K562 (cell line): Measurements from ENCODE around the gene IL12RB2. TPM values are rescaled to one million over a fixed set of nuclear protein-coding genes. Genes with fewer than 3 reads are reported as not detected.

ENCODE experiments used
- BDP1 ChIP-seq: IDR thresholded peaks from 3 replicates; pipeline ENCODE4 v1.6.1; 2011; ENCODE audit not compliant: insufficient read length, insufficient read depth
- FIP1L1 ChIP-seq: fragments of 200-400 bp; formaldehyde crosslinking; IDR thresholded peaks from 2 replicates; pipeline ENCODE4 v1.6.1; 2018; ENCODE audit warnings: mild to moderate bottlenecking, low read depth, low read length; ENCODE audit not compliant: poor library complexity, severe bottlenecking
- HLTF ChIP-seq: fragments of 450-650 bp; IDR thresholded peaks from 2 replicates; pipeline ENCODE4 v1.6.1; 2016
- MEF2A ChIP-seq: IDR thresholded peaks from 2 replicates; pipeline ENCODE4 v1.6.1; 2011; ENCODE audit warnings: low read depth, mild to moderate bottlenecking, low read length, moderate library complexity; ENCODE audit not compliant: control insufficient read depth
- RB1 ChIP-seq: fragments of 450-650 bp; IDR thresholded peaks from 2 replicates; pipeline ENCODE4 v1.6.1; 2017; ENCODE audit warnings: low read depth, mild to moderate bottlenecking
- ZNF224 ChIP-seq: sonication (generic); formaldehyde crosslinking; IDR thresholded peaks from 2 replicates; pipeline ENCODE4 v1.8.0; 2022; ENCODE audit warnings: mild to moderate bottlenecking, missing genetic modification reagents
- ZNF431 ChIP-seq: sonication (generic); formaldehyde crosslinking; IDR thresholded peaks from 2 replicates; pipeline ENCODE4 v1.8.0; 2022; ENCODE audit warnings: mild to moderate bottlenecking, missing genetic modification reagents
- polyA plus RNA-seq, 8 experiments: library from polyadenylated mRNA; depleted of rRNA in 4 of 8; stranded (reverse) in 5 of 8; unstranded in 3 of 8; fragments of >200 nt; fragmentation: Nextera tagmentation in 2 of 8; fragmentation: Illumina TruSeq in 1 of 8; extraction: Ambion mirVana in 2 of 8; extraction: Trizol in 1 of 8; gene quantifications; 2 replicates each; pipeline versions ENCODE4 v1.2.1 to v1.2.3, GENCODE V29; 2011 to 2014; ENCODE audit warnings: inconsistent platforms in 1 of 8, missing spikeins in 1 of 8
- total RNA-seq, 7 experiments: library from RNA; depleted of rRNA in 6 of 7; stranded (reverse); fragments of >200 nt in 6 of 7; fragmentation: Illumina TruSeq in 2 of 7; extraction: Trizol in 2 of 7; gene quantifications; 2 replicates each; pipeline versions ENCODE4 v1.2.1 to v1.2.3, GENCODE V29; 2011 to 2021; ENCODE audit warnings: low replicate concordance in 1 of 7
- TF ChIP-seq, protein P1 (sequence below): sonication (generic); formaldehyde crosslinking; IDR thresholded peaks from 2 replicates; pipeline ENCODE4 v1.8.1; 2023; ENCODE audit warnings: missing genetic modification reagents, mild to moderate bottlenecking, borderline replicate concordance
- TF ChIP-seq, protein P2 (sequence below): IDR thresholded peaks from 2 replicates; pipeline ENCODE4 v1.6.1; 2011; ENCODE audit warnings: borderline replicate concordance, low read depth, mild to moderate bottlenecking, moderate library complexity, low read length; ENCODE audit not compliant: insufficient read depth, poor library complexity, severe bottlenecking
- TF ChIP-seq, protein P3 (sequence below): fragments of 450-650 bp; formaldehyde crosslinking; IDR thresholded peaks from 2 replicates; pipeline ENCODE4 v1.4.0; 2020; ENCODE audit warnings: mild to moderate bottlenecking, moderate library complexity
- TF ChIP-seq, protein P4 (sequence below): fragments of 450-650 bp; IDR thresholded peaks from 2 replicates; pipeline ENCODE4 v1.6.1; 2016; ENCODE audit warnings: missing biosample characterization, missing genetic modification characterization
- TF ChIP-seq, protein P5 (sequence below): sonication (generic); formaldehyde crosslinking; IDR thresholded peaks from 2 replicates; pipeline ENCODE4 v1.8.0; 2022; ENCODE audit warnings: mild to moderate bottlenecking, missing genetic modification reagents
- TF ChIP-seq, protein P6 (sequence below), 2 experiments: fragments of 450-650 bp in 1 of 2; sonication (generic) in 1 of 2; formaldehyde crosslinking; conservative IDR thresholded peaks; 2 replicates each; pipeline versions ENCODE4 v1.4.0 to v1.8.1; 2020 to 2022; ENCODE audit warnings: mild to moderate bottlenecking in 1 of 2, missing genetic modification reagents in 1 of 2

The IL12RB2 gene
- total and polyA plus RNA-seq, 9 of the 15 experiments (the other 6 are each of a cell fraction or from before 2014, with no cell fraction given): 0.39 to 3.3 (median 1.9) TPM

DNA sequence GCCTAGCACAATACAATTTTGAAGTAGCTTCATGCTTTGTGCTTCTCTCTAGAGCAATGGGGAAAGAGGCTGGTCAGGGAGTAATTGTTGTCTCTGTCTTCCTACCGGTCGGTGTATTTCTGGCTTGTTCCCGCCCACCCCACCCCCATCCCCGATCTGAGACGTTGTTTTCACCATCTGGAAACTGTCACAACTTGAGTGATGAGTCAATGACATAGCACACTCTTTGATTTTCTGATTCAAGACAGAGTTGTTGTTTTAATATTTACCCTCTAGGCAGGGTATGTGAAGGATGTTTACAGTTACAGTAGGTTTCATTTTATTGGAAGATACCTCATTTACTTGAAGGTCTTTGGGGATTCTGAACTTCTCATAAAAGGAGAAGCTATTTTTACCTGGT, 7.0 kb downstream of the IL12RB2 start (continued):
- TF ChIP-seq, protein P1, sequence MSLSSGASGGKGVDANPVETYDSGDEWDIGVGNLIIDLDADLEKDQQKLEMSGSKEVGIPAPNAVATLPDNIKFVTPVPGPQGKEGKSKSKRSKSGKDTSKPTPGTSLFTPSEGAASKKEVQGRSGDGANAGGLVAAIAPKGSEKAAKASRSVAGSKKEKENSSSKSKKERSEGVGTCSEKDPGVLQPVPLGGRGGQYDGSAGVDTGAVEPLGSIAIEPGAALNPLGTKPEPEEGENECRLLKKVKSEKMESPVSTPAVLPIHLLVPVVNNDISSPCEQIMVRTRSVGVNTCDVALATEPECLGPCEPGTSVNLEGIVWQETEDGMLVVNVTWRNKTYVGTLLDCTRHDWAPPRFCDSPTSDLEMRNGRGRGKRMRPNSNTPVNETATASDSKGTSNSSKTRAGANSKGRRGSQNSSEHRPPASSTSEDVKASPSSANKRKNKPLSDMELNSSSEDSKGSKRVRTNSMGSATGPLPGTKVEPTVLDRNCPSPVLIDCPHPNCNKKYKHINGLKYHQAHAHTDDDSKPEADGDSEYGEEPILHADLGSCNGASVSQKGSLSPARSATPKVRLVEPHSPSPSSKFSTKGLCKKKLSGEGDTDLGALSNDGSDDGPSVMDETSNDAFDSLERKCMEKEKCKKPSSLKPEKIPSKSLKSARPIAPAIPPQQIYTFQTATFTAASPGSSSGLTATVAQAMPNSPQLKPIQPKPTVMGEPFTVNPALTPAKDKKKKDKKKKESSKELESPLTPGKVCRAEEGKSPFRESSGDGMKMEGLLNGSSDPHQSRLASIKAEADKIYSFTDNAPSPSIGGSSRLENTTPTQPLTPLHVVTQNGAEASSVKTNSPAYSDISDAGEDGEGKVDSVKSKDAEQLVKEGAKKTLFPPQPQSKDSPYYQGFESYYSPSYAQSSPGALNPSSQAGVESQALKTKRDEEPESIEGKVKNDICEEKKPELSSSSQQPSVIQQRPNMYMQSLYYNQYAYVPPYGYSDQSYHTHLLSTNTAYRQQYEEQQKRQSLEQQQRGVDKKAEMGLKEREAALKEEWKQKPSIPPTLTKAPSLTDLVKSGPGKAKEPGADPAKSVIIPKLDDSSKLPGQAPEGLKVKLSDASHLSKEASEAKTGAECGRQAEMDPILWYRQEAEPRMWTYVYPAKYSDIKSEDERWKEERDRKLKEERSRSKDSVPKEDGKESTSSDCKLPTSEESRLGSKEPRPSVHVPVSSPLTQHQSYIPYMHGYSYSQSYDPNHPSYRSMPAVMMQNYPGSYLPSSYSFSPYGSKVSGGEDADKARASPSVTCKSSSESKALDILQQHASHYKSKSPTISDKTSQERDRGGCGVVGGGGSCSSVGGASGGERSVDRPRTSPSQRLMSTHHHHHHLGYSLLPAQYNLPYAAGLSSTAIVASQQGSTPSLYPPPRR (CRISPR knock-in tag): no peak
- TF ChIP-seq FIP1L1: no peak
- TF ChIP-seq, protein P2, sequence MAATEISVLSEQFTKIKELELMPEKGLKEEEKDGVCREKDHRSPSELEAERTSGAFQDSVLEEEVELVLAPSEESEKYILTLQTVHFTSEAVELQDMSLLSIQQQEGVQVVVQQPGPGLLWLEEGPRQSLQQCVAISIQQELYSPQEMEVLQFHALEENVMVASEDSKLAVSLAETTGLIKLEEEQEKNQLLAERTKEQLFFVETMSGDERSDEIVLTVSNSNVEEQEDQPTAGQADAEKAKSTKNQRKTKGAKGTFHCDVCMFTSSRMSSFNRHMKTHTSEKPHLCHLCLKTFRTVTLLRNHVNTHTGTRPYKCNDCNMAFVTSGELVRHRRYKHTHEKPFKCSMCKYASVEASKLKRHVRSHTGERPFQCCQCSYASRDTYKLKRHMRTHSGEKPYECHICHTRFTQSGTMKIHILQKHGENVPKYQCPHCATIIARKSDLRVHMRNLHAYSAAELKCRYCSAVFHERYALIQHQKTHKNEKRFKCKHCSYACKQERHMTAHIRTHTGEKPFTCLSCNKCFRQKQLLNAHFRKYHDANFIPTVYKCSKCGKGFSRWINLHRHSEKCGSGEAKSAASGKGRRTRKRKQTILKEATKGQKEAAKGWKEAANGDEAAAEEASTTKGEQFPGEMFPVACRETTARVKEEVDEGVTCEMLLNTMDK: no peak
- TF ChIP-seq, protein P3, sequence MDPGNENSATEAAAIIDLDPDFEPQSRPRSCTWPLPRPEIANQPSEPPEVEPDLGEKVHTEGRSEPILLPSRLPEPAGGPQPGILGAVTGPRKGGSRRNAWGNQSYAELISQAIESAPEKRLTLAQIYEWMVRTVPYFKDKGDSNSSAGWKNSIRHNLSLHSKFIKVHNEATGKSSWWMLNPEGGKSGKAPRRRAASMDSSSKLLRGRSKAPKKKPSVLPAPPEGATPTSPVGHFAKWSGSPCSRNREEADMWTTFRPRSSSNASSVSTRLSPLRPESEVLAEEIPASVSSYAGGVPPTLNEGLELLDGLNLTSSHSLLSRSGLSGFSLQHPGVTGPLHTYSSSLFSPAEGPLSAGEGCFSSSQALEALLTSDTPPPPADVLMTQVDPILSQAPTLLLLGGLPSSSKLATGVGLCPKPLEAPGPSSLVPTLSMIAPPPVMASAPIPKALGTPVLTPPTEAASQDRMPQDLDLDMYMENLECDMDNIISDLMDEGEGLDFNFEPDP (CRISPR knock-in tag): no peak
- no peak for TF ChIP-seq RB1
- TF ChIP-seq HLTF: no peak
- TF ChIP-seq, protein P4, sequence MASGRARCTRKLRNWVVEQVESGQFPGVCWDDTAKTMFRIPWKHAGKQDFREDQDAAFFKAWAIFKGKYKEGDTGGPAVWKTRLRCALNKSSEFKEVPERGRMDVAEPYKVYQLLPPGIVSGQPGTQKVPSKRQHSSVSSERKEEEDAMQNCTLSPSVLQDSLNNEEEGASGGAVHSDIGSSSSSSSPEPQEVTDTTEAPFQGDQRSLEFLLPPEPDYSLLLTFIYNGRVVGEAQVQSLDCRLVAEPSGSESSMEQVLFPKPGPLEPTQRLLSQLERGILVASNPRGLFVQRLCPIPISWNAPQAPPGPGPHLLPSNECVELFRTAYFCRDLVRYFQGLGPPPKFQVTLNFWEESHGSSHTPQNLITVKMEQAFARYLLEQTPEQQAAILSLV (tag): no peak
- no peak for TF ChIP-seq ZNF431 (CRISPR knock-in tag)
- TF ChIP-seq, protein P5, sequence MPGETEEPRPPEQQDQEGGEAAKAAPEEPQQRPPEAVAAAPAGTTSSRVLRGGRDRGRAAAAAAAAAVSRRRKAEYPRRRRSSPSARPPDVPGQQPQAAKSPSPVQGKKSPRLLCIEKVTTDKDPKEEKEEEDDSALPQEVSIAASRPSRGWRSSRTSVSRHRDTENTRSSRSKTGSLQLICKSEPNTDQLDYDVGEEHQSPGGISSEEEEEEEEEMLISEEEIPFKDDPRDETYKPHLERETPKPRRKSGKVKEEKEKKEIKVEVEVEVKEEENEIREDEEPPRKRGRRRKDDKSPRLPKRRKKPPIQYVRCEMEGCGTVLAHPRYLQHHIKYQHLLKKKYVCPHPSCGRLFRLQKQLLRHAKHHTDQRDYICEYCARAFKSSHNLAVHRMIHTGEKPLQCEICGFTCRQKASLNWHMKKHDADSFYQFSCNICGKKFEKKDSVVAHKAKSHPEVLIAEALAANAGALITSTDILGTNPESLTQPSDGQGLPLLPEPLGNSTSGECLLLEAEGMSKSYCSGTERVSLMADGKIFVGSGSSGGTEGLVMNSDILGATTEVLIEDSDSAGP (CRISPR knock-in tag): no peak
- TF ChIP-seq, protein P6, sequence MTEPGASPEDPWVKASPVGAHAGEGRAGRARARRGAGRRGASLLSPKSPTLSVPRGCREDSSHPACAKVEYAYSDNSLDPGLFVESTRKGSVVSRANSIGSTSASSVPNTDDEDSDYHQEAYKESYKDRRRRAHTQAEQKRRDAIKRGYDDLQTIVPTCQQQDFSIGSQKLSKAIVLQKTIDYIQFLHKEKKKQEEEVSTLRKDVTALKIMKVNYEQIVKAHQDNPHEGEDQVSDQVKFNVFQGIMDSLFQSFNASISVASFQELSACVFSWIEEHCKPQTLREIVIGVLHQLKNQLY (CRISPR knock-in tag; conservative IDR thresholded peaks at IDR 0.05): no peak
- no peak for TF ChIP-seq BDP1
- TF ChIP-seq MEF2A: no peak
- no peak for TF ChIP-seq ZNF224 (CRISPR knock-in tag)
